GM12874 (cell line): ENCODE measurements around the gene PTPN14.

Experiments
- CTCF ChIP-seq: IDR thresholded peaks from 2 replicates; pipeline ENCODE4 v1.5.1; 2011; ENCODE audit warnings: low read depth, mild to moderate bottlenecking, control low read depth, low read length, moderate library complexity; ENCODE audit not compliant: insufficient read depth

The PTPN14 gene

GRCh38 chr1:214398490-214398889, 152.9 kb downstream of the PTPN14 start:
- no peak for TF ChIP-seq CTCF

GRCh38 chr1:214397497-214397896, 153.9 kb downstream of the PTPN14 start:
- TF ChIP-seq CTCF = no peak

GRCh38 chr1:214396330-214396729, 155.1 kb downstream of the PTPN14 start:
- TF ChIP-seq CTCF = no peak

- TF ChIP-seq CTCF = no peak
Measured at GRCh38 chr1:214393086-214393485, 158.3 kb downstream of the PTPN14 start.

GRCh38 chr1:214391873-214392645, 159.3 kb downstream of the PTPN14 start:
- TF ChIP-seq CTCF = no peak

- TF ChIP-seq CTCF = no peak
Measured at GRCh38 chr1:214389734-214390133, 161.7 kb downstream of the PTPN14 start.

- TF ChIP-seq CTCF = no peak
Measured at GRCh38 chr1:214386747-214387146, 164.7 kb downstream of the PTPN14 start.

GRCh38 chr1:214386333-214386732, 165.1 kb downstream of the PTPN14 start:
- TF ChIP-seq CTCF = no peak
